Loucy (cell line): ENCODE data around the gene SHC3.

Experiments used
- H2AFZ ChIP-seq: fragments of 200-600 bp; sonication (generic); 2 replicates; pipeline ENCODE4 v1.6.0; 2016; ENCODE audit warnings: antibody characterized with exemption, mild to moderate bottlenecking, low read length, moderate library complexity
- H3F3A ChIP-seq: fragments of 200-600 bp; 2 replicates; pipeline ENCODE4 v1.6.0; 2016; ENCODE audit warnings: antibody characterized with exemption, low read depth, mild to moderate bottlenecking
- H3K27me3 ChIP-seq: fragments of 200-600 bp; sonication (generic); 2 replicates; pipeline ENCODE4 v1.6.1; 2014; ENCODE audit warnings: low read length, mild to moderate bottlenecking; ENCODE audit not compliant: insufficient read depth, poor library complexity, severe bottlenecking
- H3K36me3 ChIP-seq: fragments of 200-600 bp; sonication (generic); 2 replicates; pipeline ENCODE4 v1.6.1; 2016; ENCODE audit warnings: low read length; ENCODE audit not compliant: insufficient read depth
- H3K4me1 ChIP-seq: fragments of 200-600 bp; sonication (generic); 2 replicates; pipeline ENCODE4 v1.5.1; 2014; ENCODE audit warnings: low read length, mild to moderate bottlenecking; ENCODE audit not compliant: insufficient read depth, poor library complexity, severe bottlenecking
- H3K4me2 ChIP-seq: fragments of 200-600 bp; sonication (generic); 2 replicates; pipeline ENCODE4 v1.6.0; 2014; ENCODE audit warnings: antibody characterized with exemption, low read length, low read depth, mild to moderate bottlenecking; ENCODE audit not compliant: poor library complexity, severe bottlenecking
- H3K4me3 ChIP-seq: fragments of 200-600 bp; sonication (generic); 2 replicates; pipeline ENCODE4 v1.5.1; 2014; ENCODE audit warnings: low read length, mild to moderate bottlenecking, mixed read lengths; ENCODE audit not compliant: poor library complexity, severe bottlenecking
- H3K79me2 ChIP-seq: fragments of 200-600 bp; sonication (generic); 2 replicates; pipeline ENCODE4 v1.6.1; 2014; ENCODE audit warnings: low read length; ENCODE audit not compliant: insufficient read depth
- H3K9ac ChIP-seq: fragments of 200-600 bp; sonication (generic); 2 replicates; pipeline ENCODE4 v1.6.0; 2014; ENCODE audit warnings: mild to moderate bottlenecking, low read depth, low read length, moderate library complexity; ENCODE audit not compliant: poor library complexity, severe bottlenecking
- H3K9me2 ChIP-seq: fragments of 200-600 bp; sonication (generic); replicated peaks from 2 replicates; pipeline ENCODE4 v1.6.1; 2016; ENCODE audit warnings: low read depth, low read length, mixed read lengths
- H3K9me3 ChIP-seq: fragments of 200-600 bp; sonication (generic); 2 replicates; pipeline ENCODE4 v1.6.1; 2014; ENCODE audit warnings: mild to moderate bottlenecking, antibody characterized with exemption, low read length, low read depth; ENCODE audit not compliant: insufficient read depth
- H4K20me1 ChIP-seq: fragments of 200-600 bp; sonication (generic); 2 replicates; pipeline ENCODE4 v1.6.0; 2014; ENCODE audit warnings: antibody characterized with exemption, low read length, mild to moderate bottlenecking; ENCODE audit not compliant: insufficient read depth, poor library complexity, severe bottlenecking
- EZH2phosphoT487 ChIP-seq: fragments of 200-600 bp; IDR thresholded peaks from 2 replicates; pipeline ENCODE4 v1.6.1; 2018; ENCODE audit warnings: antibody characterized with exemption, mild to moderate bottlenecking, moderate library complexity, borderline replicate concordance
- TF ChIP-seq, protein P1 (sequence below): fragments of 200-600 bp; sonication (generic); conservative IDR thresholded peaks from 2 replicates; pipeline ENCODE4 v1.5.1; 2014; ENCODE audit warnings: mild to moderate bottlenecking, antibody characterized with exemption, low read length

Gene SHC3

DNA sequence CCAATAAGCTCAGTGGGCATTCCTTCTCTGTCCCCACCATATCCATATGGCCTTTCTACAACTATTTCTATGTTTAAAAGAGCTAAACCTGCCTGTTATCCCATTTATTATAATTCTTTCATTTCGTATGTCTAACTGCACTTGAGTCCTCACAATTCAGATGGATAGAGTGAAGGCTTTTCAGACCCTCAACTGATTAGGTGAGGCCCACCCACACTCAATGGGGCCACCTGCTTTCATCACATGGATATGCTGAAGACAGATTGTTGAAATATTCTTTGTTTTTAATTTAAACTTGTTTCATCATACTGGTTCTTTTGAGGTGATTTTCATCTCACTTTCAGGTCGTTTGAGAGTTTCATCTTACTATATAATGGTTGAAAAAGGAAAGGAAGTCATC, 193.0 kb downstream of the SHC3 start:
- no peaks in the 10 kb centered on the region for H4K20me1 ChIP-seq
- H3K4me1 ChIP-seq, result peaks cover 22% of the 10 kb centered on the region
- no peak overlapping the region for H3K4me3 ChIP-seq
- H3K36me3 ChIP-seq, result no peaks in the 10 kb centered on the region
- H3K9me2 ChIP-seq, result no peaks in the 10 kb centered on the region
- no peak for TF ChIP-seq EZH2phosphoT487
- TF ChIP-seq, protein P1, sequence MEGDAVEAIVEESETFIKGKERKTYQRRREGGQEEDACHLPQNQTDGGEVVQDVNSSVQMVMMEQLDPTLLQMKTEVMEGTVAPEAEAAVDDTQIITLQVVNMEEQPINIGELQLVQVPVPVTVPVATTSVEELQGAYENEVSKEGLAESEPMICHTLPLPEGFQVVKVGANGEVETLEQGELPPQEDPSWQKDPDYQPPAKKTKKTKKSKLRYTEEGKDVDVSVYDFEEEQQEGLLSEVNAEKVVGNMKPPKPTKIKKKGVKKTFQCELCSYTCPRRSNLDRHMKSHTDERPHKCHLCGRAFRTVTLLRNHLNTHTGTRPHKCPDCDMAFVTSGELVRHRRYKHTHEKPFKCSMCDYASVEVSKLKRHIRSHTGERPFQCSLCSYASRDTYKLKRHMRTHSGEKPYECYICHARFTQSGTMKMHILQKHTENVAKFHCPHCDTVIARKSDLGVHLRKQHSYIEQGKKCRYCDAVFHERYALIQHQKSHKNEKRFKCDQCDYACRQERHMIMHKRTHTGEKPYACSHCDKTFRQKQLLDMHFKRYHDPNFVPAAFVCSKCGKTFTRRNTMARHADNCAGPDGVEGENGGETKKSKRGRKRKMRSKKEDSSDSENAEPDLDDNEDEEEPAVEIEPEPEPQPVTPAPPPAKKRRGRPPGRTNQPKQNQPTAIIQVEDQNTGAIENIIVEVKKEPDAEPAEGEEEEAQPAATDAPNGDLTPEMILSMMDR, result no peak
- no peaks in the 10 kb centered on the region for H3K79me2 ChIP-seq
- H3K27me3 ChIP-seq, result no peaks in the 10 kb centered on the region
- H2AFZ ChIP-seq, result no peak overlapping the region
- no peak overlapping the region for H3K9ac ChIP-seq
- H3K9me3 ChIP-seq, result no peaks in the 10 kb centered on the region
- no peak overlapping the region for H3K4me2 ChIP-seq
- H3F3A ChIP-seq, result no peaks in the 10 kb centered on the region; the same call in 1 of the 2 replicates

DNA sequence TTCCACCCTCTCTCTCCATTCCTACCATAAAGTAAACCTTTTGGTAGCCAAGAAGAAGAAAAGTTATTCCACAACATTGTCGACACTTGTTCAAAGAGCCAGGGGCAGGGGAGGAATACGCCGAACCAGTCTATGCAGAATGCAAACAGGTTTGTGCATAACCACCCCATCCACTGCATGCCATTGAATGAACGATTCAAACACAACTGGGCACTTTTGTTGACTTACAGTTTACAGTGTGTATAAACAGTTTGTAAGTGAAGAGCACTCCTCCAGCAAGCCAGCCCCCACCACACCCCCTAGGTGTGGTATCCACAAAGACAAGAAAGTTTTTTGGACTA, 194.1 kb downstream of the SHC3 start:
- no peaks in the 10 kb centered on the region for H3K27me3 ChIP-seq

DNA sequence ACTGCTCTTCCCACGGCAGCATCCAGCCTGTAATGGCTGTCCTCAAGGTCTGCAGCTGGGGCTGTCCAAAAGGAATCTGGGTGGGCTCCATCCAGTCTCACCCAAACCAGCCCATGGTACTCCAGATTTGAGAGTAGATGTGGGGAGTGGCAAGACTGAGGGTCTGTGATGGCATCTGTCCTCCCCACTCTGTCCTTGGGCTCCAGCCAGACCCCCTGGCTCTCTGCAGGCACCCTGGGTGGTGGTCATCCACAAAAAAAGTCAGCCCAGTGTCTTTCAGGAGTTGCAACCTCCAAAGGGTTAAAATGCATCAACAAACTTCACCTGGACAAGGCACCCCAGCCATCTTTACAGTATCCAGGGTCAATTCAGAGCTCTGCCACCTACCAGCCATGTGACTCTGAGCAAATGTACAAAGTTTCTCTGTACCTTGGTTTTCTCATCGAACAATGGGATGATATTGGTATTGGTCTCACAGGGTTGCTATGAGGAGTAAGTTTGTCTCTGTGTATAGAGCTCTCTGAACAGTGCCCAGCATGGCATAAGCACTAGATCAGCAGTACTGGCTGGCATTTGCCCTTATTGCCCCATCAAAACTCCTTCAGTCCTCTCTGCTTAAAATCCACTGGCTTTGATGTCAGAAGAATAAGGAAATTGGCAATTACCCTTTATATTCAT, 194.6 kb downstream of the SHC3 start:
- Histone ChIP-seq H3K9me2 (no peaks in the 10 kb centered on the region), H4K20me1 (no peaks in the 10 kb centered on the region), H3K4me1 (peaks cover 9% of the 10 kb centered on the region), H3K79me2 (no peaks in the 10 kb centered on the region), H3K4me3 (no peak overlapping the region), H3K9me3 (no peaks in the 10 kb centered on the region), H3F3A (no peaks in the 10 kb centered on the region; the same call in 1 of the 2 replicates), H3K4me2 (no peak overlapping the region), H3K36me3 (no peaks in the 10 kb centered on the region), H2AFZ (no peak overlapping the region), H3K27me3 (no peaks in the 10 kb centered on the region), H3K9ac (no peak overlapping the region)
- TF ChIP-seq, protein P1, result no peak
- TF ChIP-seq EZH2phosphoT487, result no peak

More for the DNA sequence above, 194.1 kb downstream of the SHC3 start:
- Histone ChIP-seq H4K20me1 (no peaks in the 10 kb centered on the region), H3K79me2 (no peaks in the 10 kb centered on the region), H3K4me1 (peaks cover 13% of the 10 kb centered on the region), H3K9me2 (no peaks in the 10 kb centered on the region), H3K36me3 (no peaks in the 10 kb centered on the region), H3K9ac (no peak overlapping the region), H2AFZ (no peak overlapping the region), H3K9me3 (no peaks in the 10 kb centered on the region), H3K4me2 (no peak overlapping the region), H3F3A (no peaks in the 10 kb centered on the region; the same call in 1 of the 2 replicates), H3K4me3 (no peak overlapping the region)
- TF ChIP-seq EZH2phosphoT487, result no peak
- TF ChIP-seq, protein P1, result no peak
